GM20000 (cell line): ENCODE measurements around the gene S100P.

Source experiments
- DNase-seq: peaks from one replicate; pipeline ENCODE4 v3.0.0; 2012; ENCODE audit warnings: low spot score
- TF ChIP-seq, protein P1 (sequence below): IDR thresholded peaks from 2 replicates; pipeline ENCODE4 v1.5.1; 2012; ENCODE audit warnings: mild to moderate bottlenecking, control low read depth; ENCODE audit errors: extremely low read depth, missing control alignments

S100P gene

DNA sequence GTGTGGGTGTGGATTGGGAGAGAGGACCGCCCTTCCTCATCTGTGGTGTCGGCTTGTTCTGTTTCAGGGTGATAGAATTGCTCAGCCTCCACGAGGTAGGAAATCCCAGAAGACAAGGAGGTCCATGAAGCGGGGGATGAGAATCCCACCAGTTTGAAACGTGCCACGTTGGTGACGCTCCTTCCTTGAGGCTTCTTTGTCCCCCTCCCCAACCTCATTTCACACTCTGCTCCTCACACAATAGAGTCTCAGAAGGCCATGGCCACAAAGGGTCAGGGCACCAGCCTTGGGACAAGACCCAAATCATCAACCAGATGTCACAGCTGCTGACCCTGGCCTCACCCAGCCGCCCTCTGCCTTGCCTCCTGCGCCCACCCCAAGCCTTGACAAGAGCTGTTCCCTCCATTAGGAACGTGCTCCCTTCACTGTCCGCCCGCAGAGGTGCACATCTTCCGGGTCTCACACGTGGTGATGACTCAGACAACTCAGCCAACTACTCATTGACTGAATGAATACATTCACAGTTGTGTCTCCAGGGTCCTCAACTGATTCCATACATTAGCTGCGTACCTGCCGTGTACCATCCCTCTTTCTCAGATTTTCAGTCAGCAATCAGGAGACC lies 40.6 kb downstream of the S100P start:
- no peak for DNase-seq
- TF ChIP-seq, protein P1, sequence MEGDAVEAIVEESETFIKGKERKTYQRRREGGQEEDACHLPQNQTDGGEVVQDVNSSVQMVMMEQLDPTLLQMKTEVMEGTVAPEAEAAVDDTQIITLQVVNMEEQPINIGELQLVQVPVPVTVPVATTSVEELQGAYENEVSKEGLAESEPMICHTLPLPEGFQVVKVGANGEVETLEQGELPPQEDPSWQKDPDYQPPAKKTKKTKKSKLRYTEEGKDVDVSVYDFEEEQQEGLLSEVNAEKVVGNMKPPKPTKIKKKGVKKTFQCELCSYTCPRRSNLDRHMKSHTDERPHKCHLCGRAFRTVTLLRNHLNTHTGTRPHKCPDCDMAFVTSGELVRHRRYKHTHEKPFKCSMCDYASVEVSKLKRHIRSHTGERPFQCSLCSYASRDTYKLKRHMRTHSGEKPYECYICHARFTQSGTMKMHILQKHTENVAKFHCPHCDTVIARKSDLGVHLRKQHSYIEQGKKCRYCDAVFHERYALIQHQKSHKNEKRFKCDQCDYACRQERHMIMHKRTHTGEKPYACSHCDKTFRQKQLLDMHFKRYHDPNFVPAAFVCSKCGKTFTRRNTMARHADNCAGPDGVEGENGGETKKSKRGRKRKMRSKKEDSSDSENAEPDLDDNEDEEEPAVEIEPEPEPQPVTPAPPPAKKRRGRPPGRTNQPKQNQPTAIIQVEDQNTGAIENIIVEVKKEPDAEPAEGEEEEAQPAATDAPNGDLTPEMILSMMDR: no peak

DNA sequence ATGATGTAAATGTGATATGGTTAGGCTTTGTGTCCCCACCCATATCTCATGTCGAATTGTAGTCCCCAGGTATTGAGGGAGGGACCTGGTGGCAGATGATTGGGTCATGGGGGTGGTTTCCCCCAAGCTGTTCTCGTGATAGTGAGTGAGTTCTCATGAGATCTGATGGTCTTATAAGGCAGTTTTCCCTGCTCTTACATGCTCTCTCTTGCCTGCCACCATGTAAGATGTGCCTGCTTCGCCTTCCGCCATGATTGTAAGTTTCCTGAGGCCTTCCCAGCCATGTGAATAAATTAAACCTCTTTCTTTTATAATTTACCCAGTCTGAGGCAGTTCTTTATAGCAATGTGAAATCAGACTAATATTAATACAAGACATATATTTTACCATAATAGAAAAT lies 46.2 kb downstream of the S100P start:
- TF ChIP-seq, protein P1: no peak
- DNase-seq: no peak

DNA sequence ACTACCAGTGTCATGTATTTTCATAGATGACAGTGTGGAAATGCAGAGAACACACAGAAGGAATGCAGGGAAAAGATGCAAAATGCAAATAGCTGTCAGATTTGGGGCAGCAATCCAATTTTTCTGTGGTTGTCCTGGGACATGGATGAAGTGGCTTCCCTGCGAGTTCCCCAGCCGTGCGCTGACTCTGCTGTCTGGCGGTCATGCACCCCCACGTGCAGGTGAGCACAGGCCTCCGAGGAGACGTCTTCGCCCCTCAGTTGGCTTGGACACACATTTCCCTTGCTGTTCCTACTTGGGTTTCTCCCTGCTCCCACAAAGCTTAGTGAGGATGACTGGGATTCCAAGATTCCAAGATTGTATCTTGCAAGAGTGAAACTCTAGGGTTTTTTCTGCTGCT lies 46.7 kb downstream of the S100P start:
- TF ChIP-seq, protein P1: no peak

DNA sequence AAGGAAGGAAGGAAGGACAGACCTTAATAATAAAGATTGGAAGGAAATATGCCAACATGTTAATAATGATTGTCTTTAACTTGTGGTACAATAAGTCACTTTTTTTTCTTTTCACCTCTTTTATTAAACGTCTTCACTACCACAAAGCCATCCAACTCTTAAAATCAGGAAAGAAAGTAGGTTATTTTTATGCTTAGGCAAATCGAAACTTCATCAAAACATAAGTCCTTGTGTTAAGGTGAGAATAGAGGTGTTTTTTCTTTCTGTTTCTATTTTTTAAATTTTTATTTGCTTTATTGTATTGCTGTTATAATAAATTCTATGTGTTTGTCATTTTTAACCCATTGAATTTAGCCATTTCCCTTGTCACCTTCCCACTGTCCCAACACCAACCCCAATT lies 48.8 kb downstream of the S100P start:
- no peak for DNase-seq
- TF ChIP-seq, protein P1: no peak

More for the DNA sequence above, 46.7 kb downstream of the S100P start:
- DNase-seq: no peak

DNA sequence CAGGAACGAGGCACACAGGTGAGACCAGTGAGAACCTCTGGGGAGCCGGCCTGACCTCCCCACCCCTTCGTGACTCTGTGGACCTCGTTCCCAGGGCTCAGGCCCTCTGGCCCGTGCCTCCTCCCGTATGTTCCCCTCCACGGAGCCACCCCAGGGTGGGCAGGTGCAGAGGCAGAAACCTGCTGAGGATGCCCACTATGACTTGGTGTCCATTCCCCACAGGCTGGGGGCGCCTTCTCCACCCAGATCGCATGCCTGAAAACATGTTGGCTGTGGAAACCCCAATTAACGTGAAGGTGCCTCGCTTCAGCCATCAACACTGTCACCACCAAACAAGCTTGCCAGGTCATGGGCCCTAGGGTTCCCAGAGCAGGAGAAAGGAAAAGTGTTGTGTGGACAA lies 49.3 kb downstream of the S100P start:
- TF ChIP-seq, protein P1: no peak
- DNase-seq: no peak
